Gastroesophageal sphincter (tissue), 4 donors: Measurements from ENCODE around the gene EPHA3. TPM values are rescaled to one million over a fixed set of nuclear protein-coding genes. Genes with fewer than 3 reads are reported as not detected.

Experiments
- ATAC-seq: fragments of 150-250 bp; one replicate; pipeline ENCODE4 v1.9.1; 2016; ENCODE audit warnings: mild to moderate bottlenecking, moderate library complexity
- H3K27ac ChIP-seq, 4 donors: fragments of 200-600 bp; sonication (generic) in 3 of 4; 1 replicate in 3 of 4; 2 replicates in 1 of 4; pipeline ENCODE4 v1.5.1; 2016 to 2019
- H3K27me3 ChIP-seq: fragments of 200-600 bp; sonication (generic); one replicate; pipeline ENCODE4 v1.5.1; 2019
- H3K36me3 ChIP-seq, 2 donors: fragments of 200-600 bp; sonication (generic); one replicate each; pipeline ENCODE4 v1.5.1; 2019; ENCODE audit warnings: control low read depth in 1 of 2
- H3K4me1 ChIP-seq, 3 donors: fragments of 200-600 bp; sonication (generic); 1 replicate in 2 of 3; 2 replicates in 1 of 3; pipeline ENCODE4 v1.5.1; 2016 to 2019; ENCODE audit warnings: control low read depth in 2 of 3
- H3K4me3 ChIP-seq, 2 donors: fragments of 200-600 bp; sonication (generic); one replicate each; pipeline ENCODE4 v1.5.1; 2019; ENCODE audit warnings: mild to moderate bottlenecking in 1 of 2, moderate library complexity in 1 of 2
- H3K9me3 ChIP-seq, 3 donors: fragments of 200-600 bp; sonication (generic); one replicate each; pipeline ENCODE4 v1.5.1; 2017 to 2019; ENCODE audit warnings: control low read depth in 2 of 3
- EP300 ChIP-seq: sonication (generic); formaldehyde crosslinking; IDR thresholded peaks from one replicate; pipeline ENCODE4 v1.6.1; 2017; ENCODE audit warnings: antibody characterized with exemption, mild to moderate bottlenecking
- POLR2A ChIP-seq, 2 donors: fragments of 450-650 bp; IDR thresholded peaks; one replicate each; pipeline ENCODE4 v1.6.1; 2017; ENCODE audit warnings: antibody characterized with exemption in 2 of 2, mild to moderate bottlenecking in 2 of 2, moderate library complexity in 1 of 2
- POLR2AphosphoS5 ChIP-seq: sonication (generic); formaldehyde crosslinking; IDR thresholded peaks from one replicate; pipeline ENCODE4 v1.6.1; 2017; ENCODE audit warnings: antibody characterized with exemption
- WGBS, 2 donors: methylation state at CpG; one replicate each; pipeline ENCODE4 v1.1.5; 2018; ENCODE audit warnings: low coverage in 1 of 2; 5-methylcytosine and 5-hydroxymethylcytosine counted together
- total RNA-seq, 4 donors: library from RNA; depleted of rRNA; stranded (reverse); fragments of >200 nt; gene quantifications; one replicate each; pipeline ENCODE4 v1.1.0, GENCODE V29; 2016
- TF ChIP-seq, protein P1 (sequence below), 4 experiments: fragments of 200-600 bp in 2 of 4; fragments of 450-650 bp in 2 of 4; sonication (generic) in 1 of 4; IDR thresholded peaks; one replicate each; pipeline ENCODE4 v1.5.1; 2017 to 2019; ENCODE audit warnings: antibody characterized with exemption in 4 of 4, mild to moderate bottlenecking in 2 of 4, moderate library complexity in 2 of 4

The EPHA3 gene
- total RNA-seq, 4 donors from 2014 or later: 9.3 to 20.4 (median 15.9) TPM

DNA sequence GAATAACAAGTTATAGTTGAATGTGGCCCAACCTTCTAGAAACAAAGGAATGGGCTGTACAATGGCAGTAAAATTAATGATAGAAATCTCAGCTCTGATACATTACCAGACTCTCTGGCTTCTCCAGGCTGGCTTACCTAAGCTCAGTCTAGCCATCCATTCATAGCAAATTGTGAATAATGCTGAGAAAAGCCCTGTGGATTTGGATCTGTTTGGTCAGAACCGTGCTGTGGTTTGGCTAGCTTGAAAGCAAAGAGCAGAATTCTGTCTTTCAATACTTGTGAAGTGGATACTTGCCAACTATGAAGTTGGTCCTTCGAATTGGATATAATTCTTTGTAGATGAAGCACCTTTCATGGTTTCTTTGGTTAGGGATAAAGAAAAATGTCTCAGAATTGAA lies 199.1 kb downstream of the EPHA3 start:
- Histone ChIP-seq H3K4me1 (no peaks in the 10 kb centered on the region), H3K27ac (no peak overlapping the region), H3K36me3 (no peaks in the 10 kb centered on the region), H3K27me3 (no peaks in the 10 kb centered on the region), H3K9me3 (no peaks in the 10 kb centered on the region), H3K4me3 (no peak overlapping the region)
- ATAC-seq: no peak
- TF ChIP-seq EP300 (no peak), POLR2AphosphoS5 (no peak), POLR2A (IDR thresholded peaks at IDR 0.05) (no peak)
- TF ChIP-seq, protein P1, sequence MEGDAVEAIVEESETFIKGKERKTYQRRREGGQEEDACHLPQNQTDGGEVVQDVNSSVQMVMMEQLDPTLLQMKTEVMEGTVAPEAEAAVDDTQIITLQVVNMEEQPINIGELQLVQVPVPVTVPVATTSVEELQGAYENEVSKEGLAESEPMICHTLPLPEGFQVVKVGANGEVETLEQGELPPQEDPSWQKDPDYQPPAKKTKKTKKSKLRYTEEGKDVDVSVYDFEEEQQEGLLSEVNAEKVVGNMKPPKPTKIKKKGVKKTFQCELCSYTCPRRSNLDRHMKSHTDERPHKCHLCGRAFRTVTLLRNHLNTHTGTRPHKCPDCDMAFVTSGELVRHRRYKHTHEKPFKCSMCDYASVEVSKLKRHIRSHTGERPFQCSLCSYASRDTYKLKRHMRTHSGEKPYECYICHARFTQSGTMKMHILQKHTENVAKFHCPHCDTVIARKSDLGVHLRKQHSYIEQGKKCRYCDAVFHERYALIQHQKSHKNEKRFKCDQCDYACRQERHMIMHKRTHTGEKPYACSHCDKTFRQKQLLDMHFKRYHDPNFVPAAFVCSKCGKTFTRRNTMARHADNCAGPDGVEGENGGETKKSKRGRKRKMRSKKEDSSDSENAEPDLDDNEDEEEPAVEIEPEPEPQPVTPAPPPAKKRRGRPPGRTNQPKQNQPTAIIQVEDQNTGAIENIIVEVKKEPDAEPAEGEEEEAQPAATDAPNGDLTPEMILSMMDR (IDR thresholded peaks at IDR 0.05): no peak
- WGBS, 2 donors: 73 to 75% methylated on average over 2 of the region's 2 CpGs

DNA sequence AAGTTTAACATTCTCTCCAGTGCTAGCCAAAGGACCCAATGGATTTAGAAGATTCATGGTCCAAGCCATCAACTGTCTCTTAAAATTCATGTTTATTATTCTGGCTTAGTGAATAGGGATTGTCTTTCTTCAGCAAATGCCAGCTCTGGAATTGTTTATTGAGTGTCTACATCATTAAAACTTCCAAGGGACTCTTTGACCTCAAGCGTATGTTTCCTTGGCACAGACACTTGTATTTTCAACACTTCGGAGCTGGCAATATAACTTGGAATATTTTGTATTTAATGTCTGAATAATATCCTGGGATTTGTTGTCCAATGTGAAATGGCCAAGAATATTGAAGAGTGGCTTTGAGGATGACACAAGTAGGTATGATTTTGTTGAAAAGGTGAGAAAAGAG lies 204.2 kb downstream of the EPHA3 start:
- Histone ChIP-seq H3K4me1 (no peaks in the 10 kb centered on the region), H3K9me3 (no peaks in the 10 kb centered on the region), H3K27ac (no peak overlapping the region), H3K36me3 (no peaks in the 10 kb centered on the region), H3K4me3 (no peak overlapping the region), H3K27me3 (no peaks in the 10 kb centered on the region)
- ATAC-seq: no peak
- TF ChIP-seq, protein P1 (IDR thresholded peaks at IDR 0.05): no peak
- TF ChIP-seq POLR2AphosphoS5: no peak
- no peak for TF ChIP-seq EP300
- TF ChIP-seq POLR2A (IDR thresholded peaks at IDR 0.05): no peak
- WGBS, 2 donors: 37% methylated on average over 2 of the region's 2 CpGs; no CpG with 5 or more reads in 1 of the 2 donors

- no peaks in the 10 kb centered on the region for H3K9me3 ChIP-seq
- H3K36me3 ChIP-seq: no peaks in the 10 kb centered on the region
- H3K4me3 ChIP-seq: no peak overlapping the region
- 90 to 96% methylated on average over 4 of the region's 4 CpGs for WGBS, 2 donors
- no peak overlapping the region for H3K27ac ChIP-seq
- no peaks in the 10 kb centered on the region for H3K27me3 ChIP-seq
- no peak for ATAC-seq
- TF ChIP-seq EP300 (no peak), POLR2A (IDR thresholded peaks at IDR 0.05) (no peak), POLR2AphosphoS5 (no peak)
- TF ChIP-seq, protein P1 (IDR thresholded peaks at IDR 0.05): no peak
- no peaks in the 10 kb centered on the region for H3K4me1 ChIP-seq
Observed at GRCh38 chr3:89312141-89312540, 204.7 kb downstream of the EPHA3 start.

- TF ChIP-seq EP300 (no peak), POLR2AphosphoS5 (no peak), POLR2A (IDR thresholded peaks at IDR 0.05) (no peak)
- TF ChIP-seq, protein P1 (IDR thresholded peaks at IDR 0.05): no peak
- no peak for ATAC-seq
- 80 to 89% methylated on average over 3 of the region's 3 CpGs for WGBS, 2 donors
- H3K27me3 ChIP-seq: no peaks in the 10 kb centered on the region
- no peak overlapping the region for H3K27ac ChIP-seq
- no peaks in the 10 kb centered on the region for H3K36me3 ChIP-seq
- no peak overlapping the region for H3K4me3 ChIP-seq
- H3K4me1 ChIP-seq: no peaks in the 10 kb centered on the region
- H3K9me3 ChIP-seq: no peaks in the 10 kb centered on the region
Observed at GRCh38 chr3:89314454-89315098, 207.2 kb downstream of the EPHA3 start.

GRCh38 chr3:89315750-89316470 lies 208.5 kb downstream of the EPHA3 start:
- Histone ChIP-seq H3K36me3 (no peaks in the 10 kb centered on the region), H3K9me3 (no peaks in the 10 kb centered on the region), H3K4me3 (no peak overlapping the region), H3K4me1 (no peaks in the 10 kb centered on the region), H3K27me3 (no peaks in the 10 kb centered on the region), H3K27ac (no peak overlapping the region)
- 83 to 92% methylated on average over 6 of the region's 6 CpGs for WGBS, 2 donors
- ATAC-seq: no peak
- no peak for TF ChIP-seq EP300
- no peak for TF ChIP-seq POLR2AphosphoS5
- TF ChIP-seq, protein P1 (IDR thresholded peaks at IDR 0.05): no peak
- no peak for TF ChIP-seq POLR2A (IDR thresholded peaks at IDR 0.05)
